Ectodermal cell (in vitro differentiated cells): ENCODE measurements around the gene RUNX1.

Experiments used
- H3K27ac ChIP-seq: 2 replicates; pipeline ENCODE4 v1.7.0; 2013; ENCODE audit warnings: mild to moderate bottlenecking, low read depth, low read length; ENCODE audit not compliant: insufficient read depth, poor library complexity, severe bottlenecking
- H3K27me3 ChIP-seq: 2 replicates; pipeline ENCODE4 v1.7.0; 2013; ENCODE audit warnings: mild to moderate bottlenecking, low read length; ENCODE audit not compliant: insufficient read depth, control insufficient read depth, poor library complexity, severe bottlenecking
- H3K36me3 ChIP-seq: one replicate; pipeline ENCODE4 v1.7.0; 2013; ENCODE audit warnings: low read length; ENCODE audit not compliant: control insufficient read depth, insufficient read depth
- H3K4me1 ChIP-seq: one replicate; pipeline ENCODE4 v1.7.0; 2013; ENCODE audit warnings: low read length; ENCODE audit not compliant: control insufficient read depth, insufficient read depth
- H3K4me3 ChIP-seq: 2 replicates; pipeline ENCODE4 v1.7.0; 2013; ENCODE audit warnings: low read depth, low read length, control low read depth; ENCODE audit not compliant: insufficient read depth
- H3K9me3 ChIP-seq: 2 replicates; pipeline ENCODE4 v1.7.0; 2013; ENCODE audit warnings: mild to moderate bottlenecking, low read length, moderate library complexity; ENCODE audit not compliant: control insufficient read depth
- WGBS, 2 experiments: methylation state at CpG; one replicate each; pipeline ENCODE4 v1.1.7; 2013; ENCODE audit warnings: missing lambda C conversion rate in 2 of 2; 5-methylcytosine and 5-hydroxymethylcytosine counted together

RUNX1 gene

DNA sequence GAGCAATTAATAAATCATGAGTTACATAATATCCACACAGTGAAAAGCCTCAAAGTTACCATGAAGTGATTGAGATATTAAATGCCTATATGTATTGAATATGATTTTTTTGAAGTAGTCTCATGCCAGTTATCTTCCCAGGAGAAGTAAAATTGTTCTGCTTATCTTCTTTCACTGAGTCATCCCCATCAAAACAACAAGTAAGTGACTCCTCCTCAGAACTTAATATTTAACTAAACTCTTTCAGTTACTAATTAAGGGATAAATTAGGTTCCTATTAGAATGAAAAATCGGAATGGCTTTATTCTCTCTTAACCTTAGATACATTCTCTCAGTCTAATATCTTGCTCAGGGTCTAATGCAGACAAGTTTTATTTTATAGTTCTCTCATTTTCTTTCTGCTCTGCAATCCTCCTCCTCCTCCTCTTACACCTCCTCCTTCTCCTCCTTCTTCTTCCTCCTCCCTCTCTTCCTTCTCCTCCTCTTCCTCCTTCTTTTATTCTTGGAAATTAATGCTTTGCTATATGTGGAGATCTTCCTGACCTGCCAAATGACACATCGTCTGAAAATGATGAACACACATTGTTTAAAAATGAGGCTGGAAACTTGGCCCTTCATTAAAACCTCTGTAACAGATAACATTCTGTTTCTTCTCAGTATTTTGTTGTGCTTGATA lies 110.9 kb downstream of the RUNX1 start:
- Histone ChIP-seq H3K9me3 (no peaks in the 10 kb centered on the region), H3K4me3 (no peak overlapping the region), H3K4me1 (peaks cover 4% of the 10 kb centered on the region), H3K27ac (no peak overlapping the region), H3K36me3 (no peaks in the 10 kb centered on the region), H3K27me3 (peaks cover 36% of the 10 kb centered on the region)
- 94 to 100% methylated on average over 2 of the region's 2 CpGs for WGBS, 2 experiments

DNA sequence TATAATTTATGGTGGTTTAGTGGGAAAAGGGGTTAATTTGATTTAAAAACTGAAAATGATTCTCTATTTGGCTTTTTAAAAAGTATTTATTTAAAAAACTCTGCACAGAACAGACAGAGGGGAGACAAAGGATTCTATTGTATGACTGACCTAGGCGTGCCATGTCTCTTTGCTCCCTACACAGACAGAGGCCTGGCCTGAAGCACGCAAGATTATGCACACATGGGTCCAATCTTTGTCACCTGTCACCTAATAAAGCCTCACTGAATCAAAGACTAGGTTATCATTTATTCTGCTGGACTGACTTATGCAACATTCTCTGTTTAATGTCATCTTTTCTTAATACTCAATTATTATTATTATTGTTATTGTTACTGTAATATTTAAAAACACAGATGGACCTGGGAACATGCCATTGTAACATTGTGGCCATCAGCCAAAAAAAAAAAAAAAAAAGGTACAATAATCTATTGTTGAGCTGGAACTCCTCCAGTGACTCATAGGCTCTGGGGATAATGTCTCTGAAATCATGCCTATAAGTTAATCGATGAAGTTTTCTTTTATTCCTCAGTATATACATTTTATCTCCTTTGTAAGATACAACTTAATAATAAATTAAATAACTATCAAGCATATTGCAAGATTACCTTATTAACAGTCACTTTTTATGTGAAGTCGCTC lies 112.1 kb downstream of the RUNX1 start:
- Histone ChIP-seq H3K9me3 (no peaks in the 10 kb centered on the region), H3K4me3 (no peak overlapping the region), H3K36me3 (no peaks in the 10 kb centered on the region), H3K27me3 (peaks cover 24% of the 10 kb centered on the region), H3K4me1 (no peaks in the 10 kb centered on the region), H3K27ac (no peak overlapping the region)
- 92 to 97% methylated on average over 3 of the region's 4 CpGs for WGBS, 2 experiments

DNA sequence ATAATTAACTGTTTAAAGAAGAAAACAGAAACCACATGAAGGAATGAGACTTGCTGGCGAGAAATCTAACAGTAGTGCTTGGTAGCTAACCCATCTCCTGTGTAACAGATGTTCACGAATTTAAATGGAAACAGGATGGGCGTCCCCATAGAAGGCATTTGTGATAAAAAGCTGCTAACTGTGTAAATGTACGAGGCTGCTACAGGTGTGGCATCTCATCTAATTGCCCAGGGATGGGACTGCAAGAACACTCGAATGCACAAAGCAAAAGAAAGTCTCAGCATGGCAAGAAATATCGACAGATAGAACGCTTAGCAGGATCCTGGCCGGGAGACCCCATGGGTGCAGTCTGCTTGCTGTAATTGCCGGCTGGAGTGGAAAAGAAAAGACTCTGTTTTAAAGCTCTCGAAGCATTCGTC lies 112.7 kb downstream of the RUNX1 start:
- Histone ChIP-seq H3K27me3 (peaks cover 22% of the 10 kb centered on the region), H3K36me3 (no peaks in the 10 kb centered on the region), H3K4me3 (no peak overlapping the region), H3K4me1 (no peaks in the 10 kb centered on the region), H3K9me3 (no peaks in the 10 kb centered on the region), H3K27ac (no peak overlapping the region)
- WGBS, 2 experiments: 86 to 89% methylated on average over 10 to 11 of the region's 11 CpGs

- Histone ChIP-seq H3K4me3 (no peak overlapping the region), H3K4me1 (no peaks in the 10 kb centered on the region), H3K9me3 (no peaks in the 10 kb centered on the region), H3K27me3 (peaks cover 22% of the 10 kb centered on the region), H3K27ac (no peak overlapping the region), H3K36me3 (no peaks in the 10 kb centered on the region)
- 96 to 98% methylated on average over 3 to 4 of the region's 4 CpGs for WGBS, 2 experiments
These were observed 113.2 kb downstream of the RUNX1 start for GRCh38 chr21:34935898-34936297.

- 91 to 96% methylated on average over 1 of the region's 1 CpG for WGBS, 2 experiments
- H3K36me3 ChIP-seq: no peaks in the 10 kb centered on the region
- H3K9me3 ChIP-seq: no peaks in the 10 kb centered on the region
- no peaks in the 10 kb centered on the region for H3K4me1 ChIP-seq
- peaks cover 21% of the 10 kb centered on the region for H3K27me3 ChIP-seq
- no peak overlapping the region for H3K27ac ChIP-seq
- no peak overlapping the region for H3K4me3 ChIP-seq
These were observed 113.7 kb downstream of the RUNX1 start for GRCh38 chr21:34935452-34935851.

GRCh38 chr21:34934350-34934749 lies 114.8 kb downstream of the RUNX1 start:
- no peaks in the 10 kb centered on the region for H3K9me3 ChIP-seq
- no peak overlapping the region for H3K27ac ChIP-seq
- no peaks in the 10 kb centered on the region for H3K36me3 ChIP-seq
- H3K4me3 ChIP-seq: no peak overlapping the region
- 78 to 92% methylated on average over 2 of the region's 2 CpGs for WGBS, 2 experiments
- H3K4me1 ChIP-seq: no peaks in the 10 kb centered on the region
- peaks cover 10% of the 10 kb centered on the region for H3K27me3 ChIP-seq

DNA sequence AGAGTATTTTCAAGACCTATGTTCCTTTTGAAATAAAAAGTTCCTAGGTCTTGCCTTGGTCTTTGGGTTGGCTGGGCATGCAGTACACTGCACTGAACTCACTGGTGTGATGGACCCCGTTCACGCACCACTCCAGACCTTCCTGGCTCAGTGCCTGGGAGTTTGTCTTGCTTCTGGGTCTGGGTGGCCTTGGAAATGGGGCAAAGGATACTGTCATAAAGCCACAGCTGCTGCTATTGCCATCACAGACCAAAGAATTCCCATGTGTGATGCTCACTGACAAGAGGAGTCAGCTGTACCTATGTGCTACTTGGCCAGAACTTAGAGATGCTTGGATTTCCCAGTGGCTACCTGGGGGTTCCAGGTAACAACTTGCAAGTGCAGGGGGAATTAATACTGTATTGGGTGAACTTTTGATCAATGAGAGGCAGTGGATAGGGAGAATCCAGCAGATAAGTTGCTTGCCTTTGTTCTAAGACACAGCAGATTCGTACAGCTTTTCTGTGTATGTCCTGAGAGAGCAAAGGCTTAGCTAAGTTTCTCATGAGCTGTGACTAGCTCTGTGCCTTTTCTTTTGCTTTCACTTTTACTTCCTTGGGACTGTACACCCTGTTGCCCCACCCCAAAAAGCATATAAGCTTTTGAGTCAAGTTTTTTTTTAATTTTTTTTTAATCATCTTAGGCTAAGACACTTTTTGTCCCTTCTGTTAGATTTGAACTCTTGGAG lies 115.3 kb downstream of the RUNX1 start:
- 88 to 93% methylated on average over 3 of the region's 3 CpGs for WGBS, 2 experiments
- H3K27me3 ChIP-seq: peaks cover 6% of the 10 kb centered on the region
- H3K4me3 ChIP-seq: no peak overlapping the region
- no peaks in the 10 kb centered on the region for H3K9me3 ChIP-seq
- no peaks in the 10 kb centered on the region for H3K4me1 ChIP-seq
- no peak overlapping the region for H3K27ac ChIP-seq
- no peaks in the 10 kb centered on the region for H3K36me3 ChIP-seq

- H3K9me3 ChIP-seq: no peaks in the 10 kb centered on the region
- no peaks in the 10 kb centered on the region for H3K4me1 ChIP-seq
- WGBS, 2 experiments: 89 to 100% methylated on average over 1 to 2 of the region's 2 CpGs
- no peaks in the 10 kb centered on the region for H3K36me3 ChIP-seq
- H3K27me3 ChIP-seq: no peaks in the 10 kb centered on the region
- H3K27ac ChIP-seq: no peak overlapping the region
- no peak overlapping the region for H3K4me3 ChIP-seq
These were observed 116.9 kb downstream of the RUNX1 start for GRCh38 chr21:34932233-34932632.

GRCh38 chr21:34930971-34931370 lies 118.1 kb downstream of the RUNX1 start:
- H3K27me3 ChIP-seq: no peaks in the 10 kb centered on the region
- H3K9me3 ChIP-seq: no peaks in the 10 kb centered on the region
- no peak overlapping the region for H3K27ac ChIP-seq
- H3K4me1 ChIP-seq: no peaks in the 10 kb centered on the region
- H3K36me3 ChIP-seq: no peaks in the 10 kb centered on the region
- WGBS, 2 experiments: 49 to 50% methylated on average over 2 of the region's 3 CpGs
- H3K4me3 ChIP-seq: no peak overlapping the region

DNA sequence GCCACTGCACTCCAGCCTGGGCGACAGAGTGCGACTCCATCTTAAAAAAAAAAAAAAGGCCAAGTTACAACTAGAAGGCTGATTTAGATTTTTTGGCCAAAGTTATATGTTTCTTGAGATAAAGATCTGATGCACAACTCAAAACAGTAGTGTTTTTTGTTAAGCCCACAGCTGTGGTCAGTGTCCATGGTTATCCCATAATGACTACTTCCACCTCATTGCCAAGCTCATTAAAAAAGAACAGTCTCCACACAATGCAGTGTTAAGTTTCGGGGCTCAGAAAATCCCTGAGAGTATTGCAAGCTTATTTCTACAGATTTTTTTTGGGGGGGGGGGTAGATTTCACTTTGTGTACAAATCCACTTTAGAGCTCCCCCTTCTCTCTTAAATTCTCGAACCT lies 120.5 kb downstream of the RUNX1 start:
- H3K27me3 ChIP-seq: no peaks in the 10 kb centered on the region
- no peaks in the 10 kb centered on the region for H3K9me3 ChIP-seq
- 88 to 92% methylated on average over 3 to 4 of the region's 4 CpGs for WGBS, 2 experiments
- no peak overlapping the region for H3K4me3 ChIP-seq
- no peaks in the 10 kb centered on the region for H3K36me3 ChIP-seq
- no peak overlapping the region for H3K27ac ChIP-seq
- no peaks in the 10 kb centered on the region for H3K4me1 ChIP-seq
